HG03432 (cell line): Measurements from ENCODE around the gene MTHFD2L.
A peak's percentile ranks its signal among the peaks of the same experiment; 100 is the strongest.
"Not testable (repeated sequence)": the region's sequence is repeated elsewhere in the genome, so short reads cannot be mapped to it uniquely, and the experiment has no call there.

Experiments
- ATAC-seq: cut with Tn5 transposase; IDR thresholded peaks from one replicate; pipeline ENCODE4 v1.9.1; 2021; ENCODE audit warnings: mild to moderate bottlenecking, moderate library complexity; ENCODE audit not compliant: unreplicated experiment

The MTHFD2L gene

GRCh38 chr4:74157561-74158465 is at the start of gene MTHFD2L:
MTHFD2L (plus strand) TSS chr4:74158118; CDS start chr4:74158139, 21 bp downstream.
- peak; percentile 99 for ATAC-seq

- ATAC-seq: no peak
These were observed 49.3 kb upstream of the MTHFD2L start for GRCh38 chr4:74108457-74109115.

GRCh38 chr4:74109116-74109869 is 48.6 kb upstream of the MTHFD2L start:
- ATAC-seq: no peak

GRCh38 chr4:74109870-74110605 is 47.9 kb upstream of the MTHFD2L start:
- no peak for ATAC-seq

GRCh38 chr4:74110670-74111069 is 47.2 kb upstream of the MTHFD2L start:
- ATAC-seq: no peak

GRCh38 chr4:74111306-74111975 is 46.5 kb upstream of the MTHFD2L start:
- no peak for ATAC-seq

- ATAC-seq: no peak
These were observed 45.9 kb upstream of the MTHFD2L start for GRCh38 chr4:74111990-74112389.

GRCh38 chr4:74112399-74113105 is 45.4 kb upstream of the MTHFD2L start:
- no peak for ATAC-seq

GRCh38 chr4:74114234-74114633 is 43.7 kb upstream of the MTHFD2L start:
- no peak for ATAC-seq

GRCh38 chr4:74117024-74117534 is 40.8 kb upstream of the MTHFD2L start:
- no peak for ATAC-seq

GRCh38 chr4:74118600-74119338 is 39.1 kb upstream of the MTHFD2L start:
- no peak for ATAC-seq

GRCh38 chr4:74120086-74120485 is 37.8 kb upstream of the MTHFD2L start:
- no peak for ATAC-seq

- no peak for ATAC-seq
These were observed 36.0 kb upstream of the MTHFD2L start for GRCh38 chr4:74121643-74122579.

GRCh38 chr4:74123065-74123728 is 34.7 kb upstream of the MTHFD2L start:
- no peak for ATAC-seq

GRCh38 chr4:74125029-74125428 is 32.9 kb upstream of the MTHFD2L start:
- no peak for ATAC-seq

GRCh38 chr4:74127745-74128144 is 30.2 kb upstream of the MTHFD2L start:
- no peak for ATAC-seq

- ATAC-seq: not testable (repeated sequence)
These were observed 27.1 kb upstream of the MTHFD2L start for GRCh38 chr4:74130843-74131242.
